Body of pancreas (tissue), 4 donors: ENCODE data around the gene PIGW. TPM values are rescaled to one million over a fixed set of nuclear protein-coding genes. Genes with fewer than 3 reads are reported as not detected.

Source experiments
- ATAC-seq: fragments of 150-250 bp; one replicate; pipeline ENCODE4 v1.9.1; 2016
- DNase-seq, 4 donors: peaks; one replicate each; pipeline ENCODE4 v3.0.0-alpha.2; 2019
- H3K27ac ChIP-seq, 4 donors: fragments of 200-600 bp; sonication (generic); 1 replicate in 3 of 4; 2 replicates in 1 of 4; pipeline versions ENCODE4 v1.5.1 to v1.6.1; 2016 to 2019; ENCODE audit warnings: mild to moderate bottlenecking in 1 of 4, mixed read lengths in 1 of 4, moderate library complexity in 1 of 4
- H3K27me3 ChIP-seq, 2 donors: fragments of 200-600 bp; sonication (generic); one replicate each; pipeline ENCODE4 v1.6.0; 2016; ENCODE audit warnings: mild to moderate bottlenecking in 1 of 2
- H3K36me3 ChIP-seq, 2 donors: fragments of 200-600 bp; sonication (generic); replicated peaks in 1 of 2; 2 replicates each; pipeline ENCODE4 v1.5.1; 2016; ENCODE audit warnings: low read depth in 2 of 2; ENCODE audit not compliant: insufficient read depth in 1 of 2
- H3K4me1 ChIP-seq: fragments of 200-600 bp; sonication (generic); one replicate; pipeline ENCODE4 v1.6.0; 2016
- H3K4me3 ChIP-seq, 2 donors: fragments of 200-600 bp; sonication (generic); 1 replicate in 1 of 2; 2 replicates in 1 of 2; pipeline ENCODE4 v1.5.1; 2016 to 2019
- H3K9me3 ChIP-seq, 3 donors: fragments of 200-600 bp; sonication (generic); 1 replicate in 2 of 3; 2 replicates in 1 of 3; pipeline ENCODE4 v1.5.1; 2016
- CTCF ChIP-seq, 7 experiments: fragments of 450-650 bp in 4 of 7; fragments of 200-600 bp in 3 of 7; sonication (generic) in 3 of 7; IDR thresholded peaks; one replicate each; pipeline ENCODE4 v1.5.1; 2016 to 2019; ENCODE audit warnings: antibody characterized with exemption in 7 of 7
- POLR2A ChIP-seq, 3 donors: fragments of 450-650 bp; IDR thresholded peaks; one replicate each; pipeline ENCODE4 v1.6.1; 2016; ENCODE audit warnings: antibody characterized with exemption in 3 of 3, mild to moderate bottlenecking in 2 of 3
- WGBS, 2 donors: methylation state at CpG; one replicate each; pipeline ENCODE4 v1.1.5; 2017; 5-methylcytosine and 5-hydroxymethylcytosine counted together
- intact Hi-C: fragments of 100-400 bp; cut with DNase I; formaldehyde crosslinking; loops from one replicate; pipeline ENCODE4 v1.15.1; 2023
- total RNA-seq, 2 donors: library from RNA; depleted of rRNA; stranded (reverse); fragments of >200 nt; gene quantifications; one replicate each; pipeline ENCODE4 v1.1.0, GENCODE V29; 2016

Gene PIGW
- total RNA-seq, 2 donors from 2014 or later: 2.6 TPM

- no peak for TF ChIP-seq CTCF (IDR thresholded peaks at IDR 0.05)
- no peak for TF ChIP-seq POLR2A (IDR thresholded peaks at IDR 0.05)
- Histone ChIP-seq H3K36me3 (peaks cover 4 to 17% of the 10 kb centered on the region in 2 donors), H3K4me1 (peaks cover 7% of the 10 kb centered on the region), H3K9me3 (no peaks in the 10 kb centered on the region), H3K27me3 (no peaks in the 10 kb centered on the region), H3K4me3 (no peak overlapping the region), H3K27ac (no peak overlapping the region)
- DNase-seq (no peak), ATAC-seq (no peak)
- WGBS, 2 donors: 74 to 78% methylated on average over 7 of the region's 7 CpGs
- intact Hi-C loops: no loop called here
These were observed 36.1 kb upstream of the PIGW start for GRCh38 chr17:36498560-36499300.

- TF ChIP-seq CTCF (IDR thresholded peaks at IDR 0.05) (no peak), POLR2A (IDR thresholded peaks at IDR 0.05) (no peak)
- no peaks in the 10 kb centered on the region for H3K27me3 ChIP-seq
- no peak for ATAC-seq
- intact Hi-C loops: no loop called here
- H3K4me3 ChIP-seq: no peak overlapping the region
- no peak overlapping the region for H3K27ac ChIP-seq
- 95 to 98% methylated on average over 7 to 15 of the region's 15 CpGs for WGBS, 2 donors
- DNase-seq: no peak
- peaks cover 3 to 17% of the 10 kb centered on the region in 2 donors for H3K36me3 ChIP-seq
- no peaks in the 10 kb centered on the region for H3K9me3 ChIP-seq
- no peaks in the 10 kb centered on the region for H3K4me1 ChIP-seq
These were observed 34.0 kb upstream of the PIGW start for GRCh38 chr17:36500745-36501225.

GRCh38 chr17:36501351-36501750 is 33.4 kb upstream of the PIGW start:
- H3K4me3 ChIP-seq: no peak overlapping the region
- DNase-seq (no peak), ATAC-seq (no peak)
- intact Hi-C loops: no loop called here
- no peak for TF ChIP-seq CTCF (IDR thresholded peaks at IDR 0.05)
- no peak for TF ChIP-seq POLR2A (IDR thresholded peaks at IDR 0.05)
- no peak overlapping the region for H3K27ac ChIP-seq
- WGBS, 2 donors: 92 to 97% methylated on average over 3 of the region's 3 CpGs
- H3K36me3 ChIP-seq: peaks cover 0 to 15% of the 10 kb centered on the region in 2 donors
- no peaks in the 10 kb centered on the region for H3K27me3 ChIP-seq
- H3K9me3 ChIP-seq: no peaks in the 10 kb centered on the region
- no peaks in the 10 kb centered on the region for H3K4me1 ChIP-seq

- Histone ChIP-seq H3K36me3 (peaks cover 0 to 18% of the 10 kb centered on the region in 2 donors), H3K4me3 (no peak overlapping the region), H3K9me3 (no peaks in the 10 kb centered on the region), H3K4me1 (no peaks in the 10 kb centered on the region), H3K27ac (no peak overlapping the region), H3K27me3 (no peaks in the 10 kb centered on the region)
- no peak for TF ChIP-seq CTCF (IDR thresholded peaks at IDR 0.05)
- TF ChIP-seq POLR2A (IDR thresholded peaks at IDR 0.05): no peak
- DNase-seq: no peak
- whole genome bisulfite sequencing, 2 donors: 93 to 96% methylated on average over 6 of the region's 6 CpGs
- intact Hi-C loops: no loop called here
- ATAC-seq: no peak
These were observed 32.8 kb upstream of the PIGW start for GRCh38 chr17:36501963-36502362.
